CD4-positive, CD25-positive, alpha-beta regulatory T cell (primary cell): ENCODE data around the gene ADGRG3. TPM values are rescaled to one million over a fixed set of nuclear protein-coding genes. Genes with fewer than 3 reads are reported as not detected.

ENCODE experiments used
- ATAC-seq, 2 donors: fragments of 150-1000 bp; cut with Tn5 transposase; one replicate each; pipeline ENCODE4 v1.10.0; 2021; ENCODE audit warnings: low read depth in 2 of 2, moderate number of reproducible peaks in 2 of 2, moderate library complexity in 1 of 2
- DNase-seq, 3 donors: peaks; one replicate each; pipeline versions ENCODE4 v3.0.0 to v3.0.0-alpha.2; 2012 to 2022; ENCODE audit warnings: mixed read lengths in 1 of 3
- H3K27ac ChIP-seq: one replicate; pipeline ENCODE4 v1.7.0; 2013; ENCODE audit warnings: mild to moderate bottlenecking, low read length; ENCODE audit not compliant: insufficient read depth, poor library complexity, severe bottlenecking
- H3K27me3 ChIP-seq: one replicate; pipeline ENCODE4 v1.7.0; 2013; ENCODE audit warnings: low read length; ENCODE audit not compliant: control insufficient read depth, insufficient read depth
- H3K36me3 ChIP-seq: one replicate; pipeline ENCODE4 v1.7.0; 2013; ENCODE audit warnings: mild to moderate bottlenecking, low read length, moderate library complexity; ENCODE audit not compliant: control insufficient read depth, insufficient read depth
- H3K4me1 ChIP-seq: 2 replicates; pipeline ENCODE4 v1.7.0; 2013; ENCODE audit warnings: mild to moderate bottlenecking, low read length; ENCODE audit not compliant: insufficient read depth, control insufficient read depth, poor library complexity, severe bottlenecking
- H3K4me3 ChIP-seq: one replicate; pipeline ENCODE4 v1.7.0; 2013; ENCODE audit warnings: low read depth, mild to moderate bottlenecking, low read length, moderate library complexity
- H3K9me3 ChIP-seq, 2 experiments: 1 replicate in 1 of 2; 2 replicates in 1 of 2; pipeline ENCODE4 v1.7.0; 2013; ENCODE audit warnings: low read length in 2 of 2, mild to moderate bottlenecking in 1 of 2, moderate library complexity in 1 of 2; ENCODE audit not compliant: control insufficient read depth in 2 of 2
- H3K27ac Mint-ChIP-seq, 3 donors: one replicate each; pipeline ENCODE4 v1.8.0; 2020 to 2022; ENCODE audit warnings: mild to moderate bottlenecking in 3 of 3, mixed read lengths in 3 of 3, moderate library complexity in 2 of 3
- H3K27me3 Mint-ChIP-seq: one replicate; pipeline ENCODE4 v1.8.0; 2022; ENCODE audit warnings: mild to moderate bottlenecking, mixed read lengths
- H3K36me3 Mint-ChIP-seq: one replicate; pipeline ENCODE4 v1.8.0; 2020; ENCODE audit warnings: mixed read lengths
- H3K4me1 Mint-ChIP-seq, 4 donors: one replicate each; pipeline ENCODE4 v1.8.0; 2020 to 2022; ENCODE audit warnings: mixed read lengths in 4 of 4, mild to moderate bottlenecking in 1 of 4
- H3K4me3 Mint-ChIP-seq, 4 donors: one replicate each; pipeline ENCODE4 v1.8.0; 2020 to 2022; ENCODE audit warnings: mild to moderate bottlenecking in 4 of 4, mixed read lengths in 4 of 4, moderate library complexity in 3 of 4
- H3K9me3 Mint-ChIP-seq, 7 donors: one replicate each; pipeline ENCODE4 v1.8.0; 2020 to 2022; ENCODE audit warnings: mixed read lengths in 7 of 7, mild to moderate bottlenecking in 3 of 7, moderate library complexity in 2 of 7
- polyA plus RNA-seq, 4 donors: library from polyadenylated mRNA; unstranded; fragments of 300-500 nt; fragmentation: Illumina TruSeq; gene quantifications; one replicate each; pipeline ENCODE4 v1.2.3, GENCODE V29; 2021
- total RNA-seq: library from RNA; stranded (reverse); gene quantifications from one replicate; pipeline ENCODE4 v1.2.3, GENCODE V29; 2022

ADGRG3 gene
- total and polyA plus RNA-seq, 5 donors from 2014 or later: 0.32 TPM; not detected in 4

GRCh38 chr16:57658878-57659674 is 9.0 kb upstream of the ADGRG3 start:
- no peaks in the 10 kb centered on the region for H3K4me1 ChIP-seq
- no peak overlapping the region for H3K4me3 Mint-ChIP-seq
- no peak overlapping the region for H3K27ac Mint-ChIP-seq
- no peaks in the 10 kb centered on the region for H3K9me3 Mint-ChIP-seq
- no peaks in the 10 kb centered on the region for H3K27me3 ChIP-seq
- no peak overlapping the region for H3K4me3 ChIP-seq
- no peak for ATAC-seq
- no peak overlapping the region for H3K27ac ChIP-seq
- no peak for DNase-seq
- no peaks in the 10 kb centered on the region for H3K36me3 Mint-ChIP-seq
- H3K36me3 ChIP-seq: no peaks in the 10 kb centered on the region
- no peaks in the 10 kb centered on the region for H3K9me3 ChIP-seq
- no peaks in the 10 kb centered on the region for H3K27me3 Mint-ChIP-seq
- H3K4me1 Mint-ChIP-seq: peaks cover 0 to 2% (median 0%) of the 10 kb centered on the region in 4 donors

- no peaks in the 10 kb centered on the region for H3K9me3 ChIP-seq
- Mint-ChIP-seq H3K4me3 (no peak overlapping the region), H3K9me3 (no peaks in the 10 kb centered on the region), H3K27me3 (no peaks in the 10 kb centered on the region), H3K36me3 (no peaks in the 10 kb centered on the region), H3K27ac (peak overlapping the region in 1 of 3 donors; percentile 71), H3K4me1 (peaks cover 0 to 2% (median 0%) of the 10 kb centered on the region in 4 donors)
- no peaks in the 10 kb centered on the region for H3K27me3 ChIP-seq
- H3K4me1 ChIP-seq: no peaks in the 10 kb centered on the region
- H3K36me3 ChIP-seq: no peaks in the 10 kb centered on the region
- ATAC-seq: no peak
- H3K27ac ChIP-seq: no peak overlapping the region
- DNase-seq: no peak
- no peak overlapping the region for H3K4me3 ChIP-seq
These were observed 7.2 kb upstream of the ADGRG3 start for GRCh38 chr16:57660715-57661463.

GRCh38 chr16:57661510-57661909 is 6.6 kb upstream of the ADGRG3 start:
- no peaks in the 10 kb centered on the region for H3K4me1 ChIP-seq
- H3K4me3 Mint-ChIP-seq: no peak overlapping the region
- H3K36me3 ChIP-seq: no peaks in the 10 kb centered on the region
- DNase-seq: no peak
- no peaks in the 10 kb centered on the region for H3K27me3 ChIP-seq
- no peaks in the 10 kb centered on the region for H3K27me3 Mint-ChIP-seq
- H3K4me1 Mint-ChIP-seq: no peaks in the 10 kb centered on the region
- ATAC-seq: no peak
- H3K27ac ChIP-seq: no peak overlapping the region
- no peaks in the 10 kb centered on the region for H3K9me3 Mint-ChIP-seq
- H3K4me3 ChIP-seq: no peak overlapping the region
- H3K9me3 ChIP-seq: no peaks in the 10 kb centered on the region
- H3K27ac Mint-ChIP-seq: peak overlapping the region in 1 of 3 donors; percentile 71
- no peaks in the 10 kb centered on the region for H3K36me3 Mint-ChIP-seq

- H3K27ac Mint-ChIP-seq: no peak overlapping the region
- Histone ChIP-seq H3K27me3 (no peaks in the 10 kb centered on the region), H3K4me3 (no peak overlapping the region), H3K27ac (no peak overlapping the region), H3K9me3 (no peaks in the 10 kb centered on the region), H3K36me3 (no peaks in the 10 kb centered on the region), H3K4me1 (no peaks in the 10 kb centered on the region)
- H3K9me3 Mint-ChIP-seq: no peaks in the 10 kb centered on the region
- no peak for DNase-seq
- H3K4me1 Mint-ChIP-seq: no peaks in the 10 kb centered on the region
- H3K27me3 Mint-ChIP-seq: no peaks in the 10 kb centered on the region
- no peak for ATAC-seq
- H3K4me3 Mint-ChIP-seq: no peak overlapping the region
- H3K36me3 Mint-ChIP-seq: no peaks in the 10 kb centered on the region
These were observed 5.9 kb upstream of the ADGRG3 start for GRCh38 chr16:57661936-57662906.

GRCh38 chr16:57663436-57663835 is 4.7 kb upstream of the ADGRG3 start:
- Mint-ChIP-seq H3K4me3 (no peak overlapping the region), H3K27me3 (no peaks in the 10 kb centered on the region), H3K4me1 (no peaks in the 10 kb centered on the region), H3K27ac (no peak overlapping the region), H3K9me3 (no peaks in the 10 kb centered on the region), H3K36me3 (no peaks in the 10 kb centered on the region)
- ATAC-seq (no peak), DNase-seq (no peak)
- no peaks in the 10 kb centered on the region for H3K9me3 ChIP-seq
- H3K27me3 ChIP-seq: no peaks in the 10 kb centered on the region
- no peak overlapping the region for H3K27ac ChIP-seq
- no peaks in the 10 kb centered on the region for H3K36me3 ChIP-seq
- no peak overlapping the region for H3K4me3 ChIP-seq
- H3K4me1 ChIP-seq: no peaks in the 10 kb centered on the region

GRCh38 chr16:57663917-57664661 is 4.0 kb upstream of the ADGRG3 start:
- H3K9me3 Mint-ChIP-seq: no peaks in the 10 kb centered on the region
- no peak for DNase-seq
- Histone ChIP-seq H3K36me3 (no peaks in the 10 kb centered on the region), H3K27me3 (no peaks in the 10 kb centered on the region), H3K4me3 (no peak overlapping the region), H3K9me3 (no peaks in the 10 kb centered on the region), H3K4me1 (no peaks in the 10 kb centered on the region), H3K27ac (no peak overlapping the region)
- no peaks in the 10 kb centered on the region for H3K36me3 Mint-ChIP-seq
- H3K4me1 Mint-ChIP-seq: no peaks in the 10 kb centered on the region
- no peak overlapping the region for H3K4me3 Mint-ChIP-seq
- no peak for ATAC-seq
- peak overlapping the region in 1 of 3 donors; percentile 76 for H3K27ac Mint-ChIP-seq
- no peaks in the 10 kb centered on the region for H3K27me3 Mint-ChIP-seq

GRCh38 chr16:57664662-57665025 is 3.5 kb upstream of the ADGRG3 start:
- no peak overlapping the region for H3K4me3 Mint-ChIP-seq
- Histone ChIP-seq H3K27me3 (no peaks in the 10 kb centered on the region), H3K9me3 (no peaks in the 10 kb centered on the region), H3K4me1 (no peaks in the 10 kb centered on the region), H3K4me3 (no peak overlapping the region), H3K36me3 (no peaks in the 10 kb centered on the region), H3K27ac (no peak overlapping the region)
- DNase-seq (no peak), ATAC-seq (no peak)
- no peaks in the 10 kb centered on the region for H3K9me3 Mint-ChIP-seq
- H3K27me3 Mint-ChIP-seq: peaks cover 3% of the 10 kb centered on the region
- H3K4me1 Mint-ChIP-seq: no peaks in the 10 kb centered on the region
- H3K27ac Mint-ChIP-seq: no peak overlapping the region
- no peaks in the 10 kb centered on the region for H3K36me3 Mint-ChIP-seq
